Activated CD4-positive, alpha-beta T cell treated with anti-CD3 and anti-CD28 coated beads for 48 hours (primary cell): ENCODE results near the gene CCDC9.
A peak's percentile ranks its signal among the peaks of the same experiment; 100 is the strongest.
"Not testable (repeated sequence)": the region's sequence is repeated elsewhere in the genome, so short reads cannot be mapped to it uniquely, and the experiment has no call there.

Source experiments
- DNase-seq: peaks from one replicate; pipeline ENCODE4 v3.0.0-alpha.2; 2020

CCDC9 gene

GRCh38 chr19:47232422-47233211, 23.7 kb upstream of the CCDC9 start:
- DNase-seq, result peak; percentile 50

DNA sequence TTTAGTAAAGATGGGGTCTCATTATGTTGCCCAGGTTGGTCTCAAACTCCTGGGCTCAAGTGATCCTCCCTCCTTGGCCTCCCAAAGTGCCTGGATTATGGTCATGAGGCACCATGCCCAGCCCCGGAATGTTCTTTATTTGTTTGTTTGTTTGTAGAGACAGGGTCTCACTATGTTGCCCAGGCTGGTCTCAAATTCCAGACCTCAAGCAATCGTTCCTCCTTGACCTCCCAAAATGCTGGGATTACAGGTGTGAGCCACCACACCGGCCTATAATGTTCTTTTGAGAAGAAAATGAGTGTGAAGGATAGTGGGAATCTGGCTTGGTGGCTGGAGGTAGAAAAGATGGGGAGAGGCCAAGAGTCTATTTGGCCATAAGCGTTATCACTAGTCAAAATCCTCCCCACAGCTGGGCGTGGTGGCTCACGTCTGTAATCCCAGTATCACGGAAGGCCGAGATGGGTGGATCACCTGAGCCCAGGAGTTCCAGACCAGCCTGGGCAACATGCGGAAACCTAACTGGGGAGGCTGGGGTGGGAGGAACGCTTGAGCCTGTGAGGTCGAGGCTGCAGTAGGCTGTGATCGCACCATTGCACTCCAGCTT, 20.2 kb upstream of the CCDC9 start:
- no peak for DNase-seq

GRCh38 chr19:47239152-47239551, 17.2 kb upstream of the CCDC9 start:
- no peak for DNase-seq

DNA sequence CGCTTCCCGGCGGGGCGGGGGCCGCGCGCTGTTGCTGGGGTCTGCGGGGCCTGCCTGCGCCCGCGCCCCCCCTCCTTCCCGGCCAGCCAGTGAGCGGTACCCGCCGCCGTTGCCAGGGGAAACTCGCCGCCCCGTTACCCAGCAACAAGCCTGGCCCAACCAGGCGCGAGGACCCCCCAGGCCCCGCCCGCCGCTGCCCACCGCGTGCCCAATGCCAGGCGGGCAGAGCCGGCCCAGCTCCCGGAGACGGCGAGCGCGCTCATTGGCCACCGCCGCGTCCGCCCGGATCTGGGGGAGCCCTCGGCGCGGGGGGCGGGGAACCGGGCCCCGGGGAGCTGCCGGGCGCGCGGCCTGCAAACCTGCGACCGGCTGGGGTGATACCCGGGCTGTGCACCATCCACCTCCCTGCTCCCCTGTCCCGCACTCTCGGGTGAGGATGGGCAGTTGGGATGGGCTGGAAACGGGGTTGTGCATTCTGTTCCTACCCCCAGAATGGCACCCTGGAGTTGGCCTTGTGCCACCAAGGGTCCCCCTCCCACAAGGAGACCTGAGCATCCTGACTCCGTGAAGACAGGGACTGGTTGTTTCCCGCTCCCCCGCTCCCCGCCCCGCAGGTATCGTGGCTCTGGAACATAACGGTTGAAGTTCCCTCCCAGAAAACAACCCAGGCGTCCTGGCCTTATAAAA, 16.6 kb upstream of the CCDC9 start:
- DNase-seq, result peak; percentile 52

DNA sequence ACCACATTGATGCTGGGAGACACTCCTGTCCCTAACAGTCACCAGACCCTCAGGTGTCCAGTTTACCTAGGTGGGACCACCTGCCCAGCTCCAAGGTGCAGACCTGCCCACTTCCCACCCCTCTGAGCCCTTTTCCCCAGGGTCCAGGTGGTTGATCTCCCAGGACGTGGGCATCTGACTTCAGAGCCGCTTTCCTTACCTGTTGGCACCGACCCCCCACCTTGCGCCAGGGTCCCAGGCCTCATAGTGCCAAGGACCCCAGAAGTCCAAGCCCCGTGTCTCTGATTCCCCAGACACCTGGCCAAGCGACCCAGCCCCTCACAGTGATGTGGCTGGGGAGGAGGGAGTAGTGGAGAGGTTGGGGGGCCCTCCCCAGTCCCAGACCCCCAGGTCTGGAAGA, 15.8 kb upstream of the CCDC9 start:
- no peak for DNase-seq

DNA sequence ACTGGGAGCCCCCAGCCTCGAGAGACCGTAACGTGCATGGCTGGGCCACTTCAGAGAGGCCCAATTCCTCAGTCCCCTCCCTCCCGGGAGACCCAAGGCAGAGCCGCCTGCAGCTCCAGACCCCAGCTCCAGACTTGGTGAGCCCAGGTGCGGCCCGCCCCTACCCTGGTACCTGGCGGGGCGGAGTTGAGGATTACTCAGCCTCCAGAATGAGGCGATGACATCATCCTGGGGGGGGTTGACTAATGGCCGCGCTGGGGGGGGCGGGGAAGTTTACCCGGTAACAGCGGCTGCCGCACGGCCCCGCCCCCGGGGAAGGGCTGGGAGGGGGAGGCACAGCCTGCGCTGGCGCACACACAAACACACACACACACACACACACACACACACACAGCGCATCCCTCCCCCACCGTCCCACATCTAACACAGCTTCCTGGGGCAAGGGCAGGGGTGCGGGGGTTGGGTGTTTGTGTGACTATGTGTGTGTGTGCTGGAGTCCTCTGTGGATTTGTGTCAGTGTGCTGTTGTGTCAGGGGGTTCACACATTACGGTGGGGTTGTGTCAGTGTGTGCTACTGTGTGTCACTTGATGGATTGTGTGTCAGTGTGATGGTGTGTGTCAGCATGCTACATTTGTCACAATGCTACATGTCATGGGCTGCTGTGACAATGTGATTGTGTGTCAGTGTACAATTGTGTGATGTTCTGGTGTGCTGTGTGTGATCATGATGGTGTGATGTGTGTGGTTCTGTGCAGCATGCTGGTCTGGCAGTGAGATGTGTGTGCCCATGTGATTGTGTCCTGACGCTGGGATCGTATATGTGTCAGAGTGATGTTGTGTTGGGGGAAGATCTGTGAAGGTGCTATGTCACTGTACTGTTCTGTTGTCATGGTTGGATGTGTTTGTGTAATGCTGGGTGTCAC, 15.1 kb upstream of the CCDC9 start:
- DNase-seq, result peak; percentile 88

DNA sequence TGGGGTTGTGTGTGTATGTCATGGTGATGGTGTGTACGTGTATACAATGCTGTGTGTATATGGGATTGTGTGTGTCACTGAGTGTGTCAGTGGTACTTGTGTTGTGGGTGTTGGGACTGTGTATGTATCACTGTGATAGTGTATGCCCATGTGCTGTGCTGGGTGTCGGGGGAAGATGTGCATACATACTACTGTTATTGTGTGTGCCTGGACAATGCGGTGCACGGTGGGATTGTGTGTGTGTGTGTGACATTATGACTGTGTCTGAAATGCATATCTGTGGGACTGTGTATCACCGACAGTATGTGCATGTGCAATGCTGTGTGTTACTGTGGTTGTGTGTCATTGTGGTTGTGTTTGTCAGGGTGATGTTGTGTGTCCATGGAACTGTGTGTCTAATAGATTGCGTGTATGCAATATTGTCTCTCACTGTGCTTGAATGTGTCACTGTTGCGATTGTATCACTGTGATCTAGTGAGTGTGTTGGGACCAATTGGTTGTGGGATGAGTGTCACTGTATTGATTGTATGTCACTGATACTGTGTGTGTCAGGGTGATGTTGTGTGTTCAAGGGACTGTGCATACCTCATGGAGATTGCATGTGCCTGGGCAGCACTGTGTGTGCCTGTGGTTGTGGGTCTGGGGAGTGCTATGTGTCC, 14.3 kb upstream of the CCDC9 start:
- DNase-seq, result no peak

DNA sequence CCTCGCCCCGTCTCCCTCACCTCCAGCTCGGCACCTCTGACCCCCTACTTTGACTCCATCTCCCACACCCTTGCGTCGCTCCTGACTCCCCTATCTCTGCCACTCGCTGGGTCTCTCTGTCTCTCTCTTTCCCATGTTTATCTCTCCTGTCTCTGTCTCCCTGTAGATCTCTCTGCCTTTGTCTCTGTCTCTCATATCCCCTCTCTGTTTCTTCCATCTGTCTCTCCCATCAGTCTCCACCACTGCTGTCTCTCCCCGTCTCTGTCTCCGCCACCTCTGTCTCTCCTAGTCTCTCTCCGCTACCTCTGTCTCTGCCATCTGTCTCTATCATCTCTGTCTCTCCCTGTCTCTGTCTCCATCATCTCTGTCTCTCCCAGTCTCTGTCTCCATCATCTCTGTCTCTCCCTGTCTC, 13.0 kb upstream of the CCDC9 start:
- DNase-seq, result no peak

GRCh38 chr19:47243776-47244547, 12.4 kb upstream of the CCDC9 start:
- DNase-seq, result peak; percentile 95

GRCh38 chr19:47247308-47247990, 8.9 kb upstream of the CCDC9 start:
- DNase-seq, result peak; percentile 89

DNA sequence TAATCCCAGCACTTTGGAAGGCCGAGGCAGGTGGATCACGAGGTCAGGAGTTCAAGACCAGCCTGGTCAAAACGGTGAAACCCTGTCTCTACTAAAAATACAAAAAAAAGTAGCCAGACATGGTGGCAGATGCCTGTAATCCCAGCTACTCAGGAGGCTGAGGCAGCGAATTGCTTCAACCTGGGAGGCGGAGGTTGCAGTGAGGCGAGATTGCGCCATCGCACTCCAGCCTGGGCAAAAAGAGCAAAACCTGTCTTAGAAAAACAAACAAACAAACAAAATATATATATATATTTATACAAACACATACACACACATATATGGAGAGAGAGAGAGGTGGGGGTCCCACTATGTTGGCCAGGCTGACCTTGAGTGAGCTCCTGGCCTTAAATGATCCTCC, 3.3 kb upstream of the CCDC9 start:
- not testable (repeated sequence) for DNase-seq

GRCh38 chr19:47253467-47253881, 2.9 kb upstream of the CCDC9 start:
- DNase-seq, result no peak

DNA sequence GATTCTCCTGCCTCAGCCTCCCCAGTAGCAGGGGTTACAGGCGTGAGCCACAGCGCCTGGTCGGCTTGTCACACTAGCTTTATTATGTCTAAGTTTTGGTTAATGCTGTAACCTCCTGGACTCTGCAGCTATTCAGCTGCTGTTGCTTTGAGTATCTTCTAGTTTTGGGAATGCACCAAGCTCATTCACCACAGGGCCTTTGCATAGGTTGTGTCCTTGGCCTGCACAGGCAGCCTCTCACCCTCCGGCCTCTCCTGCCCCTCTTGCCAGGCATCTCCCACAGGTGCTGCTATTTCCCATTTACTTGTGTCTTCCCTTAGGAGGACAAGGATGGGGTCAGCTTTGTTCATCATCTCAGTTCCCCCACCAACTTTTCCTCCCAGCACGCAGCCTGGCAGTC, 2.4 kb upstream of the CCDC9 start:
- no peak for DNase-seq

- peak; percentile 100 for DNase-seq
Measured at GRCh38 chr19:47256693-47257410, 527 bp downstream of the CCDC9 start.

DNA sequence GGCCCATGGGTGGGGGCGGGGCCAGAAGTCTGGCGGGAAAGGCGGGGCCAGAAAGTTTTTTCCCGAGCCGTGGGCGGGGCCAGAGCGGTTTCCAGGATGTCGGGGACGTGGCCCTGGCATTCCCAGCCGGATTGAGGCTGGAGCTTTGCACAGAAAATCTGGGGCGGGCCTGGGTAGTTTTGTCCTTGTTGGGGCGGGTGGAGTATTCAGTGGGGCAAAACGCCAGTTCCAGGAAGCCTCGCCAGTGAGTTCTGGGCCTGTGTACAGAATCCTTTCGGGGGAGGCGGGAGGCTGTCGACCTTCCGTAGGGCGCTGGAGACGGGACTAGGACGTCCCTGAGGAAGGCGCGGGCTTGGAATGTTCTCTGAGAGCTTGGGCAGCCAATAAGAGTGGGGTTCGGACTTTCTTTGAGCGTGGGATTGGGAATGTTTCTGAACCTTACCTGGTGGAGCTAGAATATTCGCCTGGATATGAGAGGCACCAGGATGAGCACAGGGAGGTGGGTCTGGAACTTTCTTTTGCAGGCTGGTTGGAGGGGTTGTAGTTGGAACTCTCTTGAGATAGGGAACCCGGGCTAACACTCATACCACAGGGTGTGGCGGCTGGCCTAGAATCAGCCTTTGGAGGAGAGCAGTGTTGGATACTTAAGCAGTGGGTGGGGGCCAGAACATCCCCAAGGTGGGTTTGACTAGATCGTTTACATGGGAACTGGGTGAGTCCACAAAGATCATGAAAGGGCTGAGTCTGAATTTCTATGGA, 1.3 kb downstream of the CCDC9 start:
- DNase-seq, result no peak

DNA sequence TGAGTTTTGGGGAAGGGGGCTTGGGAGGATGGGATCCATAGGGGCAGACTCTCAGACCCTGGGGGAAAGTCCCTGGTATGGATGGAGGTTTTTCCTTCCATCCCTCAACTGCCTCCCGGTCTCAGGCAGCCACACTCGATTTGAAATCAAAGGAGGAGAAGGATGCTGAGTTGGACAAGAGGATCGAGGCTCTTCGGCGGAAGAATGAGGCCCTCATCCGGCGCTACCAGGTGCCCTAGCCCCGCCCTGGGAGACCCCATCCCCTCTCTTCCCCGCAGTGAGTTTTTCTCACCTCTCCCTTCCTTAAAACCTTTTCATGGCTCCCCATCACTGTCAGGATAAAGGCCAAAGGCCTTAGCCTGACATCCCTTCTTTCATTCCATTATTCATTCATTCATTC, 2.1 kb downstream of the CCDC9 start:
- no peak for DNase-seq

DNA sequence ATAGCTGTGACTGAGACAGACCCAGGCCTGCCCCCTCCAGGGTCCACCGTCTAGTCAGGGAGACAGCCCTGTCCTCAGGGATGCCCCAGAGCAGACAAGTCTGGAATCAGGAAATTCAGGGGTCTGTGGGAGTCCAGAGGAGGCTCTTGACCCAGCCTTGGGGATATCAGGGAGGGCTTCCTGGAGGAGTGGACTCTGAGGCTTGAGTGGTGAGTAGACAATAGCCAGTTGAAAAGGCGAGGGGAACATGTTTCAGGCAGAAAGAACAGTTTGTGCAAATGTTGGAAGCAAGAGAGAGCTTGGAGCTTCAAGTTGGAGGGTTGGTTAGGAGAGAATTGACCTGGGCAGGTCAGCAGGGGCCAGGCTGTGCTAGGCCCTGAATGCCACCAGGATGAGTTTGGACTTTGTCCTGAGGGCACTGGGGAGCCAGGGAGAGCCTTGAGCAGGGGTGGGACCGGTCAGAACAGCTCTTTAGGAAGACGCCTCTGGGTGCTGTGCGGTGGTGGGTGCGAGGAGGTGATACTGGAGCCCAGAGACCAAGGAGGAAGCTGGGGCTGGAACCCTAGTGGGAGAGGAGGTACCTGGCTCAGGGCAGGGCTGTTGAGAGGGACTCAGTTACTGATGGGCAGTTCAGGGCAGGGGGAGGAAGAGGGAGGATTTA, 2.7 kb downstream of the CCDC9 start:
- DNase-seq, result no peak

DNA sequence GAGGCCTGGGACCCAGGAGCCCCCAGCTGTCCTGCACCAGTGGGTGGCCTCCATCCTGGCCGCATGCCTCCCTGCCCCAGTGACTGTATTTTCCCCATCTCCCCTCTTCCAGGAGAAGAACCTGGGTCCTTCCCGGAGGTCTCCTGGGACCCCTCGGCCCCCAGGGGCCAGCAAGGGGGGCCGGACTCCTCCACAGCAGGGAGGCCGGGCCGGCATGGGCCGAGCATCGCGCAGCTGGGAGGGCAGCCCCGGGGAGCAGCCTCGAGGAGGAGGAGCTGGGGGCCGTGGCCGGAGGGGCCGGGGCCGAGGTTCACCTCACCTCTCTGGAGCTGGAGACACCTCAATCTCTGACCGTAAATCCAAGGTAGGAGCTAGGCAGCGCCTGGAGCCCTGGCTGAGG, 4.2 kb downstream of the CCDC9 start:
- DNase-seq, result no peak
